Karpas-422 (cell line): ENCODE measurements around the gene CMTM2. TPM values are rescaled to one million over a fixed set of nuclear protein-coding genes. Genes with fewer than 3 reads are reported as not detected.

Source experiments
- small RNA-seq: library from RNA; depleted of rRNA; stranded (forward); fragments of <200 nt; gene quantifications from one replicate; pipeline ENCODE3, GENCODE V24; 2014
- total RNA-seq: library from RNA; depleted of rRNA; stranded (reverse); fragments of >200 nt; shearing (Covaris generic); gene quantifications from 2 replicates; pipeline ENCODE4 v1.2.3, GENCODE V29; 2014; ENCODE audit warnings: low replicate concordance; rRNA removed

The CMTM2 gene
- total RNA-seq, 1 experiment from 2014 or later, result not detected

Small RNA genes lying within 50 kb of the gene (small RNA-seq; reads per million reads assigned to genes)
- gene CKLF-CMTM1, result not detected

Other genes with a start within 250 kb of the CMTM2 start
- gene CDH5, start 212.8 kb upstream of the CMTM2 start, total RNA-seq, result not detected in 2 replicates
- gene BEAN1, start 152.2 kb upstream of the CMTM2 start, total RNA-seq, result not detected in 2 replicates
- 6.9 and 8.6 TPM in 2 replicates for gene TK2, start 29.3 kb upstream of the CMTM2 start, total RNA-seq
- 61.3 and 76.0 TPM in 2 replicates for gene CKLF, start 26.9 kb upstream of the CMTM2 start, total RNA-seq
- 0.61 and 5.8 TPM in 2 replicates for gene CMTM1, start 13.0 kb upstream of the CMTM2 start, total RNA-seq
- 19.7 and 21.1 TPM in 2 replicates for gene CMTM3, start 25.2 kb downstream of the CMTM2 start, total RNA-seq
- 0.25 and 0.71 TPM in 2 replicates for gene CMTM4, start 117.3 kb downstream of the CMTM2 start, total RNA-seq
- 56.7 and 68.5 TPM in 2 replicates for gene DYNC1LI2, start 172.1 kb downstream of the CMTM2 start, total RNA-seq
- gene TERB1, start 222.1 kb downstream of the CMTM2 start, total RNA-seq, result not detected in 2 replicates